GM18951 (cell line): Measurements from ENCODE around the gene FAM72B.
"Not testable (repeated sequence)": the region's sequence is repeated elsewhere in the genome, so short reads cannot be mapped to it uniquely, and the experiment has no call there.

Experiments
- in situ Hi-C: fragments of 300-500 bp; cut with MboI; formaldehyde crosslinking; loops from one replicate; pipeline ENCODE4 v1.12.0; 2022; ENCODE audit warnings: low sequenced_read_pairs, mixed read lengths, inconsistent platforms; ENCODE audit not compliant: unreplicated experiment

FAM72B gene

GRCh38 chr1:121156958-121157603, 27.1 kb downstream of the FAM72B start:
- in situ Hi-C loops, result not testable (repeated sequence)

- in situ Hi-C loops, result not testable (repeated sequence)
Observed at GRCh38 chr1:121155671-121156358, 28.3 kb downstream of the FAM72B start.

- in situ Hi-C loops, result not testable (repeated sequence)
Observed at GRCh38 chr1:121154811-121155210, 29.3 kb downstream of the FAM72B start.

- in situ Hi-C loops, result not testable (repeated sequence)
Observed at GRCh38 chr1:121152788-121153187, 31.4 kb downstream of the FAM72B start.

GRCh38 chr1:121151294-121151693, 32.8 kb downstream of the FAM72B start:
- in situ Hi-C loops, result not testable (repeated sequence)

GRCh38 chr1:121148489-121149190, 35.5 kb downstream of the FAM72B start:
- in situ Hi-C loops, result not testable (repeated sequence)

GRCh38 chr1:121140393-121140792, 43.7 kb downstream of the FAM72B start:
- in situ Hi-C loops, result not testable (repeated sequence)

GRCh38 chr1:121131494-121131893, 52.6 kb downstream of the FAM72B start:
- in situ Hi-C loops, result not testable (repeated sequence)

GRCh38 chr1:121118480-121118824, 65.7 kb downstream of the FAM72B start:
- in situ Hi-C loops, result not testable (repeated sequence)
